HG03025 (cell line): ENCODE data around the gene SGSM2.

Experiments
- ATAC-seq: cut with Tn5 transposase; IDR thresholded peaks from one replicate; pipeline ENCODE4 v1.9.1; 2021; ENCODE audit warnings: mild to moderate bottlenecking, moderate library complexity; ENCODE audit not compliant: unreplicated experiment, low FRiP score

Gene SGSM2

GRCh38 chr17:2396568-2397246 is 59.4 kb downstream of the SGSM2 start:
- no peak for ATAC-seq

GRCh38 chr17:2397247-2398171 is 60.2 kb downstream of the SGSM2 start:
- no peak for ATAC-seq

- no peak for ATAC-seq
Observed at GRCh38 chr17:2398182-2398581, 60.9 kb downstream of the SGSM2 start.

GRCh38 chr17:2398655-2399571 is 61.6 kb downstream of the SGSM2 start:
- no peak for ATAC-seq

GRCh38 chr17:2399572-2400473 is 62.5 kb downstream of the SGSM2 start:
- ATAC-seq: peak; percentile 27

- no peak for ATAC-seq
Observed at GRCh38 chr17:2400474-2400866, 63.2 kb downstream of the SGSM2 start.

GRCh38 chr17:2400877-2401425 is 63.6 kb downstream of the SGSM2 start, which contains the start of gene MNT:
MNT (minus strand) TSS chr17:2401060; CDS start chr17:2400712, 348 bp downstream.
- ATAC-seq: peak; percentile 29

- peak; percentile 51 for ATAC-seq
Observed at GRCh38 chr17:2401426-2402221, 64.3 kb downstream of the SGSM2 start.

GRCh38 chr17:2402544-2402943 is 65.2 kb downstream of the SGSM2 start:
- no peak for ATAC-seq

- ATAC-seq: no peak
Observed at GRCh38 chr17:2403044-2403443, 65.7 kb downstream of the SGSM2 start.

- ATAC-seq: no peak
Observed at GRCh38 chr17:2405247-2405926, 68.1 kb downstream of the SGSM2 start.

- no peak for ATAC-seq
Observed at GRCh38 chr17:2406271-2406902, 69.1 kb downstream of the SGSM2 start.

- ATAC-seq: no peak
Observed at GRCh38 chr17:2406903-2407790, 69.8 kb downstream of the SGSM2 start.

- no peak for ATAC-seq
Observed at GRCh38 chr17:2410951-2411350, 73.7 kb downstream of the SGSM2 start.

GRCh38 chr17:2412561-2413021 is 75.3 kb downstream of the SGSM2 start:
- no peak for ATAC-seq

- no peak for ATAC-seq
Observed at GRCh38 chr17:2414446-2415064, 77.3 kb downstream of the SGSM2 start.
